Measurements from ENCODE around the gene BARHL1.
A peak's percentile ranks its signal among the peaks of the same experiment; 100 is the strongest.

Gene BARHL1

DNA sequence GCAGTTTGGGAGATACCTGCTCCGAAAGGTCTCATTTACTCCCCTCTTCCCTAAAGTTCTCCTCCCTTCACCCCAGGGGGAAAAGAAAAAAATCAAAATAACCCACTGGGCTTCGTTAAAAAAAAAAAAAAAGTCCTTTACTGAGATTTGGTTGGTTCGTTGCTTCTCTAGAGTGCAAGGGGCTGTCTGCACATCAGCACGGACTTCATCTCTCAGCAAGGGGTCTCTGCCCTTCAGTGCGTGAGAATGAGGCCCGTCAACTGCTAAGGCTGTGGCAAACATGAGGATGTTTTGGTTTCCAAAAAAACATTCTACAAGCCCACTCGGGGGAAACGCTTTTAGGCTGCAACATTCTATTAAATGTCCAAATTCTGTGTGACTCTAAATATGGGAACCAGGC, 10.0 kb downstream of the BARHL1 start:
- TF ChIP-seq, protein P1, sequence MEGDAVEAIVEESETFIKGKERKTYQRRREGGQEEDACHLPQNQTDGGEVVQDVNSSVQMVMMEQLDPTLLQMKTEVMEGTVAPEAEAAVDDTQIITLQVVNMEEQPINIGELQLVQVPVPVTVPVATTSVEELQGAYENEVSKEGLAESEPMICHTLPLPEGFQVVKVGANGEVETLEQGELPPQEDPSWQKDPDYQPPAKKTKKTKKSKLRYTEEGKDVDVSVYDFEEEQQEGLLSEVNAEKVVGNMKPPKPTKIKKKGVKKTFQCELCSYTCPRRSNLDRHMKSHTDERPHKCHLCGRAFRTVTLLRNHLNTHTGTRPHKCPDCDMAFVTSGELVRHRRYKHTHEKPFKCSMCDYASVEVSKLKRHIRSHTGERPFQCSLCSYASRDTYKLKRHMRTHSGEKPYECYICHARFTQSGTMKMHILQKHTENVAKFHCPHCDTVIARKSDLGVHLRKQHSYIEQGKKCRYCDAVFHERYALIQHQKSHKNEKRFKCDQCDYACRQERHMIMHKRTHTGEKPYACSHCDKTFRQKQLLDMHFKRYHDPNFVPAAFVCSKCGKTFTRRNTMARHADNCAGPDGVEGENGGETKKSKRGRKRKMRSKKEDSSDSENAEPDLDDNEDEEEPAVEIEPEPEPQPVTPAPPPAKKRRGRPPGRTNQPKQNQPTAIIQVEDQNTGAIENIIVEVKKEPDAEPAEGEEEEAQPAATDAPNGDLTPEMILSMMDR (IDR thresholded peaks at IDR 0.05): no peak
- H3K4me1 ChIP-seq: peaks cover 0 to 18% (median 14%) of the 10 kb centered on the region in 4 donors
- H3K27me3 ChIP-seq: peaks cover 0 to 48% of the 10 kb centered on the region in 2 donors
- no peak for DNase-seq
- no peaks in the 10 kb centered on the region for H3K9me3 ChIP-seq
- peaks cover 21 to 45% (median 38%) of the 10 kb centered on the region in 3 donors for H3K36me3 ChIP-seq
- intact Hi-C loops (cut with DNase I; ENCODE audit: low total_unique reads): no loop called here
- no peak overlapping the region for H3K4me3 ChIP-seq
- no peak overlapping the region for H3K27ac ChIP-seq

DNA sequence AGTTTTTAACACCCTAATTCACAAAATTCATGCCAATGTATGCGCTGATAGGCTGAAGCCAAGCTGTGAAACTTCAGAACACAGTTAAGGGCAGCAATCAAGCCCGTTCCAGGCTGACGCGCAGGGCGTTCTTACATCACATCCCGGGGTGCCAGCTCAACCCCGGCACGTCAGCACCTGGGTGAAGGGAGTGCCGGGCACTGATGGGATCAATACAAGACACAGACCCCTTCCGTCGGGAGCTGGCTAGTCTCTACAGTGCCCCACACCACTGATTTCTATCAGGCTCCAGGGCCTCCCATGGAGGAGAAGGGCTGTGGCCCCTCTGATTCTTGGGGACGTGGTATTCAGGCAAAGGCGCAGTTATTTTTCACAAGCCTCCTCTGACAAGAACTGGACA, 12.0 kb downstream of the BARHL1 start:
- intact Hi-C loops (cut with DNase I; ENCODE audit: low total_unique reads): no loop called here
- DNase-seq: no peak
- Histone ChIP-seq H3K9me3 (no peaks in the 10 kb centered on the region), H3K4me1 (peaks cover 0 to 17% (median 13%) of the 10 kb centered on the region in 4 donors), H3K36me3 (peaks cover 21 to 55% (median 49%) of the 10 kb centered on the region in 3 donors), H3K27ac (no peak overlapping the region), H3K27me3 (peaks cover 0 to 29% of the 10 kb centered on the region in 2 donors), H3K4me3 (no peak overlapping the region)
- TF ChIP-seq, protein P1 (IDR thresholded peaks at IDR 0.05): no peak

DNA sequence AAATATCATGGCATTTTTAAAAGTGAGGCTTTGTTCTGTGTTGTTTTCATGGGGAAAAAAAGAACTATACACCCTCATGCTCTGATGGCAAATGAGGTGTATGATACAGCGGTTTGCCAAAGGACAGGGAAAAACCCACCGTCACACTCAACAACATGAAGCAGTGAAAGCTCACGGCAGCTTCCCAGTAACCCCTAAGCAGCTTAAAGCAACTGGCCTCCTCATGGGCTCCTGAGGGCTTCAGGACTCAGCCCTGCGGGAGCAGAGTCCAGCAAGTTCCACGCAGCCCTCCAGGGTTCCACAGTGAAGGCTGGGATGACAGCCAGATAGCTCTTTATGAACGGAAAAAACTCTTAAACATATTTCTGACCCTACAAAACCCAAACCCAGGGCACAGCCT, 12.9 kb downstream of the BARHL1 start:
- H3K36me3 ChIP-seq: peaks cover 21 to 64% (median 55%) of the 10 kb centered on the region in 3 donors
- no peaks in the 10 kb centered on the region for H3K9me3 ChIP-seq
- no peak for DNase-seq
- intact Hi-C loops (cut with DNase I; ENCODE audit: low total_unique reads): no loop called here
- TF ChIP-seq, protein P1 (IDR thresholded peaks at IDR 0.05): no peak
- peaks cover 0 to 8% (median 6%) of the 10 kb centered on the region in 4 donors for H3K4me1 ChIP-seq
- no peak overlapping the region for H3K27ac ChIP-seq
- peaks cover 0 to 20% of the 10 kb centered on the region in 2 donors for H3K27me3 ChIP-seq
- no peak overlapping the region for H3K4me3 ChIP-seq

DNA sequence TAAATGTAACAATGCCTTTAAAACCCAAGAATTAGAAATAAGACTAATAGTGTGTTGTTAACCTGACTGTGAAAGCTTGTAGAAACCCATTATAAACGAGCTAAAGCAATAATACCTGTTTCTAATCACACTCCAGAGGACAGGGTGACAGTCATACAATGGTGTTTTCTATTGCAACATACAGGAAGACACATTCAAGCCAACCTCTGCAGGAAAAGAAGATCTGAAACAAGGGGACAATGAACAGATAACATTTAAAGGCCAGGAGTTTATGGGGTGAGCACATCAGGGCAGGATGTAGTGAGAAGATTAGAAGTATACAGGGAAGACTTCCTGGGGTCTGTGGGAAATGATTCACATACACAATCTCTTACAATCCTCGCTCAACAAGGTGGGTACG, 13.8 kb downstream of the BARHL1 start:
- Histone ChIP-seq H3K27me3 (peaks cover 0 to 11% of the 10 kb centered on the region in 2 donors), H3K9me3 (no peaks in the 10 kb centered on the region), H3K36me3 (peaks cover 28 to 73% (median 62%) of the 10 kb centered on the region in 3 donors), H3K4me1 (no peaks in the 10 kb centered on the region), H3K4me3 (no peak overlapping the region), H3K27ac (no peak overlapping the region)
- TF ChIP-seq, protein P1 (IDR thresholded peaks at IDR 0.05): no peak
- no peak for DNase-seq
- intact Hi-C loops (cut with DNase I; ENCODE audit: low total_unique reads): no loop called here

DNA sequence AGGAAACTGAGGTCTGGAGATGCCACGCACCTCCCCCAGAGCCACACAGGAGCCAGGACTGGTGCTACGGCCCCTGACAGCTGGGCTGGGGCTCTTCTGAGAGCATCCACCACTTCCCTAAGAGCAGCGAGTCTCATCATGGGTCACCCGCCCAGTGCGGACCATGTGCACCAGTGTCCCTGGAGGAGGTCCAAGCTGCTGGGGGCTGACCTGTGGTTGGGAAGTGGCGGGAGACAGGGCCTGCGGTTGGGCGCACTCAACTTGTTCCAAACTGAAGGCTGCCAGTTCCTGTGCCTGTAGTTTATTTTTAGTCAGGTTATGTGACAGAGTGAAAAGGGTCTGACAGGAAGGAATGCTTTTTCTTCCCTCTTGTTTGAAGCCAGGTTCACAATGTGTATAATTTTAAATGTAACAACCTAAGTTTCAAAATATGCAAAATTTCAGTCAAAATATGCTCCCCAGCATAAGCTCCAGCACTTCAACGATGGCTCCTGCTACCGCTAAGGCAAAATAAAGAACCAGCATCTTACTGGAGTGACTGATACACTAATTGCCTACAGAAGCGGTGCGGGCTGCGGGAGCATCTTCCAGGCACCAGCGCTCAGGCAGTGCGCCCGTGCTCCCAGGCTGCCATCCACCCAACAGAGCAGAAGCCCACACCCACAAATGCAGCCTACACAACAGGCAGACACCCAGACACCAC, 14.8 kb downstream of the BARHL1 start:
- Histone ChIP-seq H3K27me3 (peaks cover 0 to 2% of the 10 kb centered on the region in 2 donors), H3K27ac (no peak overlapping the region), H3K9me3 (no peaks in the 10 kb centered on the region), H3K4me1 (no peaks in the 10 kb centered on the region), H3K4me3 (no peak overlapping the region), H3K36me3 (peaks cover 36 to 83% (median 72%) of the 10 kb centered on the region in 3 donors)
- DNase-seq: peak in 1 of 2 donors; percentile 45
- intact Hi-C loops (cut with DNase I; ENCODE audit: low total_unique reads): no loop called here
- TF ChIP-seq, protein P1 (IDR thresholded peaks at IDR 0.05): no peak

All from tibial artery (tissue), 4 donors.